ENCODE results near the gene PIGW. TPM values are rescaled to one million over a fixed set of nuclear protein-coding genes. Genes with fewer than 3 reads are reported as not detected.

The PIGW gene
- total and polyA plus RNA-seq, 9 of the 15 experiments (the other 6 are each of a cell fraction or from before 2014, with no cell fraction given) = 9.5 to 33.9 (median 21.2) TPM

DNA sequence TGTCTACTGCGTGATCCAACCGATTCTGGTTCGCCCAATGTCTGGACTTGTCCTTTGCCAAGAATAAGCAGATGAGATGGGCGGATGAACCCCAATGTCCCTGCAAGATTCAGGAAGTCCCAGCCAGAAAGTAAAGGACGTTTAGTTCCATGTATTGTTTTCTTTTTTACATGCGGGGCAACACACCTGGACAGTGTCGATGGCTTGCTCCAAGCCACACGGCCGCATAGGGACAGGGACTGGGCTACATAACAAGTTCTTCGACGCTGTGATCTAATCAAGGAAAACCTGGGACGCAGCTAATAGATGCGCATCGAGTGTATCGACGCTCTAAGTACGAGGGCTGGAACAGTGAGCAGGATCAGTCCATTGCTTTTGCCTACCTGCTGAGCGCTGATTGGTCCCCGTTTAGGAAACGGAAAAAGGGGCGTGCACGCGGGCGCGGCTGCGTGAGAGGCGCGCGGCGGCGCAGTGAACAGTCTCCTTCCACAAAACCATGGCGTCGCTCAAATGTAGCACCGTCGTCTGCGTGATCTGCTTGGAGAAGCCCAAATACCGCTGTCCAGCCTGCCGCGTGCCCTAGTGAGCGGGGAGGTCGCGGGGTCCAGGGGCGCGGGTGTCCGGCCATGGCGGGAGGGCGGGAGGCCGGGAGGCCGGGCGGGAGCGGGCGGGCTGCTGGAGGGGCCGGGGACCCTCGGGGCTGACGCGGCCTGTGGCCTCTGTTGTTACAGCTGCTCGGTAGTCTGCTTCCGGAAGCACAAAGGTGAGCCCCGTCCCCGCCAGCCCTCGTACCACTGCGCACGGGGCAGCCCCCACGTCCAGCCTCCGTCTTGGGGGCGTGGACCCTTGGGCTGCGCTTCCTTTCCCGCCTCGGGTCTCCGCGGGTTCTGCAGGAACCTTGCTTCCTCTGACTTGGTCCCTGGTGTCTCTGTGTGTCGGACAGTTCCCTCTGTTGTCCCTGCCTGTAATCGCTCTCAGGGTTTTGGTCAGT is 48.3 kb upstream of the PIGW start, which contains the start of gene ZNHIT3 (continued):
- TF ChIP-seq, protein P1, sequence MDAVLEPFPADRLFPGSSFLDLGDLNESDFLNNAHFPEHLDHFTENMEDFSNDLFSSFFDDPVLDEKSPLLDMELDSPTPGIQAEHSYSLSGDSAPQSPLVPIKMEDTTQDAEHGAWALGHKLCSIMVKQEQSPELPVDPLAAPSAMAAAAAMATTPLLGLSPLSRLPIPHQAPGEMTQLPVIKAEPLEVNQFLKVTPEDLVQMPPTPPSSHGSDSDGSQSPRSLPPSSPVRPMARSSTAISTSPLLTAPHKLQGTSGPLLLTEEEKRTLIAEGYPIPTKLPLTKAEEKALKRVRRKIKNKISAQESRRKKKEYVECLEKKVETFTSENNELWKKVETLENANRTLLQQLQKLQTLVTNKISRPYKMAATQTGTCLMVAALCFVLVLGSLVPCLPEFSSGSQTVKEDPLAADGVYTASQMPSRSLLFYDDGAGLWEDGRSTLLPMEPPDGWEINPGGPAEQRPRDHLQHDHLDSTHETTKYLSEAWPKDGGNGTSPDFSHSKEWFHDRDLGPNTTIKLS (IDR thresholded peaks at IDR 0.05; ENCODE audit: borderline replicate concordance, low read depth) = peak; percentile 55; the same call in 1 of the 2 replicates
- peak; percentile 69; the same call in 1 of the 2 replicates for TF ChIP-seq ELF2 (CRISPR knock-in tag; IDR thresholded peaks at IDR 0.05)
- no peak for TF ChIP-seq TGIF2 (CRISPR knock-in tag; IDR thresholded peaks at IDR 0.05)
- TF ChIP-seq ZNF79 (CRISPR knock-in tag; IDR thresholded peaks at IDR 0.05; ENCODE audit: low read depth) = no peak
- TF ChIP-seq, protein P2, sequence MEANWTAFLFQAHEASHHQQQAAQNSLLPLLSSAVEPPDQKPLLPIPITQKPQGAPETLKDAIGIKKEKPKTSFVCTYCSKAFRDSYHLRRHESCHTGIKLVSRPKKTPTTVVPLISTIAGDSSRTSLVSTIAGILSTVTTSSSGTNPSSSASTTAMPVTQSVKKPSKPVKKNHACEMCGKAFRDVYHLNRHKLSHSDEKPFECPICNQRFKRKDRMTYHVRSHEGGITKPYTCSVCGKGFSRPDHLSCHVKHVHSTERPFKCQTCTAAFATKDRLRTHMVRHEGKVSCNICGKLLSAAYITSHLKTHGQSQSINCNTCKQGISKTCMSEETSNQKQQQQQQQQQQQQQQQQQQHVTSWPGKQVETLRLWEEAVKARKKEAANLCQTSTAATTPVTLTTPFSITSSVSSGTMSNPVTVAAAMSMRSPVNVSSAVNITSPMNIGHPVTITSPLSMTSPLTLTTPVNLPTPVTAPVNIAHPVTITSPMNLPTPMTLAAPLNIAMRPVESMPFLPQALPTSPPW (CRISPR knock-in tag; IDR thresholded peaks at IDR 0.05) = peak; percentile 20
- TF ChIP-seq MCM2 (IDR thresholded peaks at IDR 0.05; ENCODE audit: low read depth) = no peak
- TF ChIP-seq JUND (IDR thresholded peaks at IDR 0.05; ENCODE audit: borderline replicate concordance, low read depth, low read length) = peak; percentile 74
- TF ChIP-seq JUND (tag; IDR thresholded peaks at IDR 0.05; ENCODE audit: borderline replicate concordance, low read depth, low read length) = peak; percentile 69; the same call in 1 of the 3 replicates
- TF ChIP-seq HNRNPLL (IDR thresholded peaks at IDR 0.05; ENCODE audit: low read depth, low read length, poor library complexity, severe bottlenecking) = peak; percentile 91
- TF ChIP-seq NFE2 (IDR thresholded peaks at IDR 0.05; ENCODE audit: low read depth) = 0 out of 2 replicates have a peak, but pooled peaks have one; percentile 8
- TF ChIP-seq, protein P3, sequence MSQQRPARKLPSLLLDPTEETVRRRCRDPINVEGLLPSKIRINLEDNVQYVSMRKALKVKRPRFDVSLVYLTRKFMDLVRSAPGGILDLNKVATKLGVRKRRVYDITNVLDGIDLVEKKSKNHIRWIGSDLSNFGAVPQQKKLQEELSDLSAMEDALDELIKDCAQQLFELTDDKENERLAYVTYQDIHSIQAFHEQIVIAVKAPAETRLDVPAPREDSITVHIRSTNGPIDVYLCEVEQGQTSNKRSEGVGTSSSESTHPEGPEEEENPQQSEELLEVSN (IDR thresholded peaks at IDR 0.05; ENCODE audit: borderline replicate concordance in 1 of 2, extremely low read depth in 1 of 2, insufficient read depth in 1 of 2, insufficient read length in 1 of 2, low read depth in 1 of 2, low read length in 1 of 2, poor library complexity in 1 of 2, severe bottlenecking in 1 of 2) = peak; percentile 44 to 58
- TF ChIP-seq C11orf30 (IDR thresholded peaks at IDR 0.05; ENCODE audit: low read depth) = peak; percentile 82
- TF ChIP-seq CTBP1 (IDR thresholded peaks at IDR 0.05; ENCODE audit: borderline replicate concordance) = peak; percentile 95
- TF ChIP-seq RBM14 (IDR thresholded peaks at IDR 0.05; ENCODE audit: borderline replicate concordance, insufficient read depth, low read depth, low read length) = no peak
- peak; percentile 98 for TF ChIP-seq NCOA4 (IDR thresholded peaks at IDR 0.05; ENCODE audit: partially characterized antibody)
- TF ChIP-seq TARDBP (IDR thresholded peaks at IDR 0.05) = no peak
- peak; percentile 26; the same call in 1 of the 2 replicates for TF ChIP-seq SOX6 (IDR thresholded peaks at IDR 0.05)
- no peak for TF ChIP-seq CHD2 (IDR thresholded peaks at IDR 0.05; ENCODE audit: low read depth, low read length)
- TF ChIP-seq NRF1 (conservative IDR thresholded peaks at IDR 0.05 in 1 of 2, IDR thresholded peaks at IDR 0.05 in 1 of 2) = peak; percentile 93 to 94
- no peak for TF ChIP-seq SNIP1 (IDR thresholded peaks at IDR 0.05; ENCODE audit: low read depth)
- peak; percentile 74 for TF ChIP-seq HCFC1 (IDR thresholded peaks at IDR 0.05; ENCODE audit: low read depth, low read length)
- no peak for TF ChIP-seq RBM25 (IDR thresholded peaks at IDR 0.05; ENCODE audit: low read depth, low read length, severe bottlenecking)
- no peak for TF ChIP-seq RBM34 (IDR thresholded peaks at IDR 0.05; ENCODE audit: borderline replicate concordance, insufficient read depth, low read length)
